A172 (cell line): ENCODE results near the gene SYNE1. TPM values are rescaled to one million over a fixed set of nuclear protein-coding genes. Genes with fewer than 3 reads are reported as not detected.
A peak's percentile ranks its signal among the peaks of the same experiment; 100 is the strongest.
"Not testable (repeated sequence)": the region's sequence is repeated elsewhere in the genome, so short reads cannot be mapped to it uniquely, and the experiment has no call there.

ENCODE experiments used
- DNase-seq: peaks from one replicate; pipeline ENCODE4 v3.0.0-alpha.2; 2015; ENCODE audit warnings: low spot score
- total RNA-seq: library from RNA; depleted of rRNA; stranded (reverse); fragments of >200 nt; shearing (Covaris generic); gene quantifications from 2 replicates; pipeline ENCODE4 v1.2.3, GENCODE V29; 2014

SYNE1 gene
- total RNA-seq, 1 experiment from 2014 or later, result 43.9 TPM

- DNase-seq, result no peak
Observed at GRCh38 chr6:152566103-152566875, 70.9 kb downstream of the SYNE1 start.

GRCh38 chr6:152563177-152563576 is 74.0 kb downstream of the SYNE1 start:
- no peak for DNase-seq

- DNase-seq, result not testable (repeated sequence)
Observed at GRCh38 chr6:152558798-152559197, 78.4 kb downstream of the SYNE1 start.

- no peak for DNase-seq
Observed at GRCh38 chr6:152557502-152557901, 79.7 kb downstream of the SYNE1 start.

- DNase-seq, result no peak
Observed at GRCh38 chr6:152554851-152555250, 82.3 kb downstream of the SYNE1 start.

GRCh38 chr6:152552616-152553209 is 84.4 kb downstream of the SYNE1 start:
- peak; percentile 55 for DNase-seq

- DNase-seq, result no peak
Observed at GRCh38 chr6:152543519-152543918, 93.6 kb downstream of the SYNE1 start.

- DNase-seq, result no peak
Observed at GRCh38 chr6:152540381-152540780, 96.8 kb downstream of the SYNE1 start.

GRCh38 chr6:152534541-152534940 is 102.6 kb downstream of the SYNE1 start:
- no peak for DNase-seq

- DNase-seq, result no peak
Observed at GRCh38 chr6:152532556-152533422, 104.4 kb downstream of the SYNE1 start.

GRCh38 chr6:152531659-152532058 is 105.5 kb downstream of the SYNE1 start:
- no peak for DNase-seq

GRCh38 chr6:152529369-152529768 is 107.8 kb downstream of the SYNE1 start:
- peak; percentile 1 for DNase-seq

- DNase-seq, result not testable (repeated sequence)
Observed at GRCh38 chr6:152514120-152514519, 123.0 kb downstream of the SYNE1 start.

- DNase-seq, result no peak
Observed at GRCh38 chr6:152509916-152510315, 127.2 kb downstream of the SYNE1 start.

- DNase-seq, result no peak
Observed at GRCh38 chr6:152508477-152508876, 128.7 kb downstream of the SYNE1 start.

GRCh38 chr6:152503546-152503945 is 133.6 kb downstream of the SYNE1 start:
- DNase-seq, result no peak

- DNase-seq, result no peak
Observed at GRCh38 chr6:152502421-152503188, 134.6 kb downstream of the SYNE1 start.

GRCh38 chr6:152499931-152500330 is 137.2 kb downstream of the SYNE1 start:
- DNase-seq, result no peak

- DNase-seq, result no peak
Observed at GRCh38 chr6:152496731-152497130, 140.4 kb downstream of the SYNE1 start.

GRCh38 chr6:152495456-152495855 is 141.7 kb downstream of the SYNE1 start:
- DNase-seq, result peak; percentile 16

- DNase-seq, result not testable (repeated sequence)
Observed at GRCh38 chr6:152492281-152492680, 144.9 kb downstream of the SYNE1 start.

- DNase-seq, result peak; percentile 19
Observed at GRCh38 chr6:152491501-152491900, 145.7 kb downstream of the SYNE1 start.
